GM15510 (cell line): ENCODE measurements around the gene OR13C9.

Source experiments
- POLR2A ChIP-seq: IDR thresholded peaks from 3 replicates; pipeline ENCODE4 v1.6.1; 2011; ENCODE audit warnings: borderline replicate concordance; ENCODE audit not compliant: insufficient read length; ENCODE audit errors: extremely low read depth

Gene OR13C9

DNA sequence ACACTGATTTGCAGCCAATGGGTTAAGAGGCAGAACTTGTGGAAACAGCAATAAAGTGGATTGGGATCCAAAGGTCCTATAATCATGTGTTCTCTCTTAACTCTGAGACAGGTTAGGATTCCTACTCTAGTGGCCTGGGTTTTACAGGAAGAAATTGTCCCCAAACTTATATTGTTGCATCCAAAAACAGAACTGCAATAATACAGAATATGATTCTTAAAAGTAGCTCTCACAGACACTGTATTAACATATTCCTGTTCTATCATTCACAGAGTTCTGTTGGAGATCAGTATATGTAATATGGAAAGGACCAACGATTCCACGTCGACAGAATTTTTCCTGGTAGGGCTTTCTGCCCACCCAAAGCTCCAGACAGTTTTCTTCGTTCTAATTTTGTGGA is 49.1 kb downstream of the OR13C9 start, which contains the start of gene OR13C8:
TSS of gene OR13C8 (plus strand) at position 301 of the 400 bp plus-strand sequence. CDS start at position 301, 0 bp downstream.
- no peak for TF ChIP-seq POLR2A
